Stimulated activated CD4-positive, alpha-beta T cell treated with anti-CD3 and anti-CD28 coated beads, TNF-alpha, amount 100 ng/mL, for 24 hours (primary cell): ENCODE data around the gene PRKCE.

Experiments
- DNase-seq, 3 experiments: peaks; one replicate each; pipeline ENCODE4 v3.0.0-alpha.2; 2020; ENCODE audit warnings: low read depth in 3 of 3

The PRKCE gene

GRCh38 chr2:45754131-45755010 lies 102.9 kb downstream of the PRKCE start:
- no peak for DNase-seq

GRCh38 chr2:45755585-45756335 lies 104.3 kb downstream of the PRKCE start:
- DNase-seq = no peak

- no peak for DNase-seq
Observed at GRCh38 chr2:45758018-45758417, 106.5 kb downstream of the PRKCE start.

- DNase-seq = no peak
Observed at GRCh38 chr2:45759310-45759851, 107.9 kb downstream of the PRKCE start.

- no peak for DNase-seq
Observed at GRCh38 chr2:45761635-45762034, 110.2 kb downstream of the PRKCE start.

- no peak for DNase-seq
Observed at GRCh38 chr2:45763255-45763654, 111.8 kb downstream of the PRKCE start.

GRCh38 chr2:45763797-45764196 lies 112.3 kb downstream of the PRKCE start:
- DNase-seq = no peak

GRCh38 chr2:45765007-45765727 lies 113.7 kb downstream of the PRKCE start:
- DNase-seq = no peak

GRCh38 chr2:45765728-45766254 lies 114.3 kb downstream of the PRKCE start:
- DNase-seq = no peak

- no peak for DNase-seq
Observed at GRCh38 chr2:45768208-45768607, 116.7 kb downstream of the PRKCE start.

GRCh38 chr2:45769056-45769455 lies 117.6 kb downstream of the PRKCE start:
- no peak for DNase-seq

- no peak for DNase-seq
Observed at GRCh38 chr2:45769854-45770576, 118.5 kb downstream of the PRKCE start.

- no peak for DNase-seq
Observed at GRCh38 chr2:45770811-45771210, 119.3 kb downstream of the PRKCE start.

- no peak for DNase-seq
Observed at GRCh38 chr2:45771261-45771660, 119.8 kb downstream of the PRKCE start.

GRCh38 chr2:45772038-45772437 lies 120.6 kb downstream of the PRKCE start:
- DNase-seq = no peak

- DNase-seq = no peak
Observed at GRCh38 chr2:45773909-45774308, 122.4 kb downstream of the PRKCE start.

- no peak for DNase-seq
Observed at GRCh38 chr2:45774688-45775244, 123.3 kb downstream of the PRKCE start.

- DNase-seq = no peak
Observed at GRCh38 chr2:45776160-45776955, 124.9 kb downstream of the PRKCE start.

- no peak for DNase-seq
Observed at GRCh38 chr2:45777996-45778719, 126.7 kb downstream of the PRKCE start.
